Panc1 (cell line): ENCODE results near the gene RBMS3. TPM values are rescaled to one million over a fixed set of nuclear protein-coding genes. Genes with fewer than 3 reads are reported as not detected.

Experiments
- ATAC-seq: fragments of 200-7000 bp; cut with Tn5 transposase; 2 replicates; pipeline ENCODE4 v1.9.1; 2020; ENCODE audit warnings: mild to moderate bottlenecking, moderate library complexity
- BruUV-seq: library from RNA; stranded (reverse); fragments of 400-500 nt; replicated peaks from 2 replicates; lab custom pipeline; 2021; lab: Mats Ljungman, UMichigan
- CTCF ChIA-PET: fragments of 300-600 bp; sonication (Branson Sonifier 250); formaldehyde crosslinking; loops from one replicate; lab custom pipeline; 2022; ENCODE audit warnings: antibody characterized with exemption; lab: Charles Lee
- POLR2A ChIA-PET: fragments of 300-600 bp; sonication (Branson Sonifier 250); formaldehyde crosslinking; loops from one replicate; lab custom pipeline; 2022; ENCODE audit warnings: antibody characterized with exemption; lab: Charles Lee
- DNase-seq: peaks from one replicate; pipeline ENCODE4 v3.0.0-alpha.2; 2010; ENCODE audit warnings: low read depth, low spot score
- H3K27ac ChIP-seq: 2 replicates; pipeline ENCODE4 v1.5.1; 2011; ENCODE audit warnings: mild to moderate bottlenecking, low read length, inconsistent platforms
- H3K27me3 ChIP-seq: fragments of 200-500 bp; sonication (Bioruptor generic); 2 replicates; pipeline ENCODE4 v1.6.0; 2014; ENCODE audit warnings: low read length, inconsistent platforms; ENCODE audit not compliant: control insufficient read depth, insufficient read depth
- H3K36me3 ChIP-seq: fragments of 200-500 bp; sonication (Bioruptor generic); 2 replicates; pipeline ENCODE4 v1.5.1; 2014; ENCODE audit warnings: inconsistent platforms, mild to moderate bottlenecking, low read length, moderate library complexity; ENCODE audit not compliant: control insufficient read depth, insufficient read depth
- H3K4me1 ChIP-seq: 2 replicates; pipeline ENCODE4 v1.5.1; 2011; ENCODE audit warnings: inconsistent platforms, mild to moderate bottlenecking, low read length, moderate library complexity; ENCODE audit not compliant: control insufficient read depth, insufficient read depth
- H3K4me3 ChIP-seq, 2 experiments: 2 replicates each; pipeline ENCODE4 v1.5.1; 2011 to 2012; ENCODE audit warnings: low read depth in 2 of 2, low read length in 2 of 2, mild to moderate bottlenecking in 2 of 2, inconsistent platforms in 1 of 2, moderate library complexity in 1 of 2
- H3K9me3 ChIP-seq: fragments of 200-500 bp; sonication (Bioruptor generic); 2 replicates; pipeline ENCODE4 v1.5.1; 2014; ENCODE audit warnings: low read depth, mild to moderate bottlenecking, inconsistent platforms, low read length, moderate library complexity; ENCODE audit not compliant: control insufficient read depth, insufficient read depth
- POLR2AphosphoS5 ChIP-seq: IDR thresholded peaks from 2 replicates; pipeline ENCODE4 v1.6.1; 2012; ENCODE audit warnings: mild to moderate bottlenecking, low read depth, low read length, moderate library complexity
- SIN3A ChIP-seq: IDR thresholded peaks from 2 replicates; pipeline ENCODE4 v1.6.1; 2012; ENCODE audit warnings: low read depth, mild to moderate bottlenecking, low read length, moderate library complexity, borderline replicate concordance; ENCODE audit not compliant: insufficient read depth
- TCF7L2 ChIP-seq: IDR thresholded peaks from 2 replicates; pipeline ENCODE4 v1.6.1; 2011; ENCODE audit warnings: mild to moderate bottlenecking, low read depth, low read length, inconsistent platforms
- in situ Hi-C: cut with HindIII; loops from 2 replicates; pipeline ENCODE4 v1.10.0; 2016; ENCODE audit warnings: low sequenced_read_pairs, low pct_unique_long_range_greater_than_20kb
- intact Hi-C: fragments of 100-400 bp; cut with micrococcal nuclease; formaldehyde crosslinking; loops from one replicate; pipeline ENCODE4 v1.10.0; 2022; ENCODE audit not compliant: unreplicated experiment
- total RNA-seq: library from RNA; stranded (reverse); gene quantifications from one replicate; pipeline ENCODE4 v1.2.1, GENCODE V29; 2021; ENCODE audit not compliant: unreplicated experiment
- TF ChIP-seq, protein P1 (sequence below), 2 experiments: IDR thresholded peaks; 2 replicates each; pipeline ENCODE4 v1.6.1; 2011 to 2012; ENCODE audit warnings: low read depth in 2 of 2, control low read depth in 1 of 2, low read length in 1 of 2, mild to moderate bottlenecking in 1 of 2, moderate library complexity in 1 of 2; ENCODE audit not compliant: insufficient read depth in 1 of 2
- TF ChIP-seq, protein P2 (sequence below): fragments of 450-650 bp; IDR thresholded peaks from 2 replicates; pipeline ENCODE4 v1.5.1; 2017; ENCODE audit warnings: mild to moderate bottlenecking

Gene RBMS3
- total RNA-seq, 1 experiment from 2014 or later, result 1.1 TPM

DNA sequence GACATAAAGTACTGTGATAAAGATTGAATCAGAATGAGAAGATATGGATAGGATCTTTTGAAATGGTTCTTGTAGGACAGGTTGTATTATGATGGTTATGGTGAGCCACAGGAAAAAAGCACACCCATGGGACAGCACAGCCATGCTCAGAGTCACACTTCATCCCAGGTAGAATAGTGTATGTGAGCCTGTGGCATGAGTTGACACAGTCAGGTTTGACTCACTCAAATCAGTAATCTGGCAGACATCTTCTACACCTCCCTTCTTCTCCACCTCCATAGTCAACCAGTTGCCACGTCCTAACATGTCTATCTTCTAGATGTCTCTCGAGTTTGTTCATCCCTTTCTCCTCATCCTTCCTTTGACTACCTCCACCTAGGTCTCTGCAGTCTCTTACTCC lies 176.0 kb downstream of the RBMS3 start:
- ATAC-seq, result no peak

DNA sequence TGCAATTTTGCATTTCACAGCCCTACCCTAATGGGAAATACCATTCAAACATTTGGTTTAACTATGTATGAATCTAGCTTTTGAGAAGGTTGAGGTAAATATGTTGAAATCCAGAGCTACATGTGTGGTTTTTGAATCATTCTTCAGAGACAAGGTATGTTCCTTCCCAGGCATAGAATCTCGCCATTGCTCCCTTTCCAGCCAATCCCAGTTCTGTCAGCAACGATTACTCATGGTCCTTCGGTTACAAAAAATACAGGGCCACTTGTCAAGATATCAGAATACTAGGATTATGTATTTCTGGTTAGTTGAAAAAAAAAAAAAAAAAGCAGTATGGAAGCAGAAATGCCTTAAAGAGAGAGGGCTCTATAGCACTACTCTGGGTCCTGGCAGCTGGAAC lies 182.4 kb downstream of the RBMS3 start:
- in situ Hi-C loops, result no loop called here
- no peaks in the 10 kb centered on the region for H3K27me3 ChIP-seq
- no TSS peak for BruUV-seq
- H3K36me3 ChIP-seq, result no peaks in the 10 kb centered on the region
- H3K9me3 ChIP-seq, result no peaks in the 10 kb centered on the region
- no peaks in the 10 kb centered on the region for H3K4me1 ChIP-seq
- ATAC-seq (no peak), DNase-seq (no peak)
- intact Hi-C loops, result no loop called here
- TF ChIP-seq TCF7L2 (no peak), SIN3A (no peak), POLR2AphosphoS5 (no peak)
- TF ChIP-seq, protein P1, sequence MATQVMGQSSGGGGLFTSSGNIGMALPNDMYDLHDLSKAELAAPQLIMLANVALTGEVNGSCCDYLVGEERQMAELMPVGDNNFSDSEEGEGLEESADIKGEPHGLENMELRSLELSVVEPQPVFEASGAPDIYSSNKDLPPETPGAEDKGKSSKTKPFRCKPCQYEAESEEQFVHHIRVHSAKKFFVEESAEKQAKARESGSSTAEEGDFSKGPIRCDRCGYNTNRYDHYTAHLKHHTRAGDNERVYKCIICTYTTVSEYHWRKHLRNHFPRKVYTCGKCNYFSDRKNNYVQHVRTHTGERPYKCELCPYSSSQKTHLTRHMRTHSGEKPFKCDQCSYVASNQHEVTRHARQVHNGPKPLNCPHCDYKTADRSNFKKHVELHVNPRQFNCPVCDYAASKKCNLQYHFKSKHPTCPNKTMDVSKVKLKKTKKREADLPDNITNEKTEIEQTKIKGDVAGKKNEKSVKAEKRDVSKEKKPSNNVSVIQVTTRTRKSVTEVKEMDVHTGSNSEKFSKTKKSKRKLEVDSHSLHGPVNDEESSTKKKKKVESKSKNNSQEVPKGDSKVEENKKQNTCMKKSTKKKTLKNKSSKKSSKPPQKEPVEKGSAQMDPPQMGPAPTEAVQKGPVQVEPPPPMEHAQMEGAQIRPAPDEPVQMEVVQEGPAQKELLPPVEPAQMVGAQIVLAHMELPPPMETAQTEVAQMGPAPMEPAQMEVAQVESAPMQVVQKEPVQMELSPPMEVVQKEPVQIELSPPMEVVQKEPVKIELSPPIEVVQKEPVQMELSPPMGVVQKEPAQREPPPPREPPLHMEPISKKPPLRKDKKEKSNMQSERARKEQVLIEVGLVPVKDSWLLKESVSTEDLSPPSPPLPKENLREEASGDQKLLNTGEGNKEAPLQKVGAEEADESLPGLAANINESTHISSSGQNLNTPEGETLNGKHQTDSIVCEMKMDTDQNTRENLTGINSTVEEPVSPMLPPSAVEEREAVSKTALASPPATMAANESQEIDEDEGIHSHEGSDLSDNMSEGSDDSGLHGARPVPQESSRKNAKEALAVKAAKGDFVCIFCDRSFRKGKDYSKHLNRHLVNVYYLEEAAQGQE (IDR thresholded peaks at IDR 0.05; ENCODE audit: insufficient read depth in 1 of 2, low read depth in 2 of 2, low read length in 1 of 2), result no peak
- TF ChIP-seq, protein P2, sequence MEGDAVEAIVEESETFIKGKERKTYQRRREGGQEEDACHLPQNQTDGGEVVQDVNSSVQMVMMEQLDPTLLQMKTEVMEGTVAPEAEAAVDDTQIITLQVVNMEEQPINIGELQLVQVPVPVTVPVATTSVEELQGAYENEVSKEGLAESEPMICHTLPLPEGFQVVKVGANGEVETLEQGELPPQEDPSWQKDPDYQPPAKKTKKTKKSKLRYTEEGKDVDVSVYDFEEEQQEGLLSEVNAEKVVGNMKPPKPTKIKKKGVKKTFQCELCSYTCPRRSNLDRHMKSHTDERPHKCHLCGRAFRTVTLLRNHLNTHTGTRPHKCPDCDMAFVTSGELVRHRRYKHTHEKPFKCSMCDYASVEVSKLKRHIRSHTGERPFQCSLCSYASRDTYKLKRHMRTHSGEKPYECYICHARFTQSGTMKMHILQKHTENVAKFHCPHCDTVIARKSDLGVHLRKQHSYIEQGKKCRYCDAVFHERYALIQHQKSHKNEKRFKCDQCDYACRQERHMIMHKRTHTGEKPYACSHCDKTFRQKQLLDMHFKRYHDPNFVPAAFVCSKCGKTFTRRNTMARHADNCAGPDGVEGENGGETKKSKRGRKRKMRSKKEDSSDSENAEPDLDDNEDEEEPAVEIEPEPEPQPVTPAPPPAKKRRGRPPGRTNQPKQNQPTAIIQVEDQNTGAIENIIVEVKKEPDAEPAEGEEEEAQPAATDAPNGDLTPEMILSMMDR, result no peak
- POLR2A ChIA-PET, result no interaction called here
- CTCF ChIA-PET, result no interaction called here
- H3K4me3 ChIP-seq, result no peak overlapping the region
- H3K27ac ChIP-seq, result no peak overlapping the region

More for the DNA sequence above, 176.0 kb downstream of the RBMS3 start:
- DNase-seq, result no peak
- TF ChIP-seq, protein P2, result no peak
- TF ChIP-seq TCF7L2 (no peak), POLR2AphosphoS5 (no peak), SIN3A (no peak)
- TF ChIP-seq, protein P1 (IDR thresholded peaks at IDR 0.05; ENCODE audit: insufficient read depth in 1 of 2, low read depth in 2 of 2, low read length in 1 of 2), result no peak
- Histone ChIP-seq H3K4me1 (no peaks in the 10 kb centered on the region), H3K27me3 (no peaks in the 10 kb centered on the region), H3K4me3 (no peak overlapping the region), H3K27ac (no peak overlapping the region), H3K9me3 (no peaks in the 10 kb centered on the region), H3K36me3 (no peaks in the 10 kb centered on the region)
- BruUV-seq, result no TSS peak
- intact Hi-C loops, result no loop called here
- POLR2A ChIA-PET, result no interaction called here
- CTCF ChIA-PET, result no interaction called here
- in situ Hi-C loops, result no loop called here
